ENCODE data around the gene ARHGAP29. TPM values are rescaled to one million over a fixed set of nuclear protein-coding genes. Genes with fewer than 3 reads are reported as not detected.

ARHGAP29 gene
- total and polyA plus RNA-seq, 2 of the 8 experiments (the other 6 are each of a cell fraction or from before 2014, with no cell fraction given) = 0.57 to 3.2 TPM

DNA sequence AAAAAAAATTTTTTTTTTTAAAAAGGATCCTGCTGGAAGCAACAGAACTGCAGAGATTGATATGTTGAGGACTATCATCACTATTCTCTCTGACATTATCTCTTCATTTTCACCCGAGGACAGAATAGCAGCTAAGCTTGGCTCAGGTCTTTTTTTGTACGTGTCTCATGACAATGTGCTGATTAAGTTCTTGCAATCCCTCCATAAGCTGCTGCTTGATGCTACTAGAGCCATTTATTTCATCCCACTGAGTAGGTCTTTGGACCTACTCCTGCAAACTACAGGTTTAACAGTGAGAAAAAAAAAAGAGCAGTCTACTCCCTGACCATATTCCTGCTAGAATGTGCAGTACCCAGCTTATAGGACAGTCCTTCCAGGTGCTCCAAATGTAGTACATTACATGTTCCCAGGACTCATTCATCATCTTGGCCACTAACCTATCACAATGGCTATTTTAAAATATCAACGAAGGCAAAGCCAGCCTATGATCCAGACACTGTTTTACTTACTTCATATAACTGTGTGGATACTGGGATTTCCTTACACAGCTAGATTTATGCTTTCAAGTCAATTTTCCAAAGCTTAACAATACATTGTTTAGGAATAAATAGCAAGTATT, 54.1 kb downstream of the ARHGAP29 start:
- H2BK5ac ChIP-seq (ENCODE audit: low read depth, low read length) = no peak overlapping the region
- H3K4ac ChIP-seq (replicated peaks; ENCODE audit: insufficient read length, low read depth, low read length) = no peak overlapping the region
- H3K79me1 ChIP-seq (ENCODE audit: low read depth, low read length) = no peaks in the 10 kb centered on the region
- H3K23ac ChIP-seq (ENCODE audit: insufficient read length) = no peak overlapping the region
- H2AK5ac ChIP-seq (ENCODE audit: low read depth, low read length) = no peak overlapping the region
- H3K36me3 ChIP-seq (ENCODE audit: control insufficient read depth in 2 of 4, insufficient read depth in 4 of 4, low read length in 3 of 4) = no peaks in the 10 kb centered on the region
- H4K5ac ChIP-seq (ENCODE audit: insufficient read length, low read depth, low read length) = no peak overlapping the region
- ChIA-PET POLR2A (ENCODE audit: partially characterized antibody) (interaction anchor here (0.9 kb wide), 1 partner anchor 8 kb away, joined by 3 read pairs; no protein-coding TSS in a partner anchor), CTCF (ENCODE audit: partially characterized antibody) (interaction anchor here (0.6 to 1.1 kb wide), 2 partner anchors 146 to 148 kb away, joined by 3 to 4 read pairs; no protein-coding TSS in a partner anchor)
- H3K79me2 ChIP-seq (ENCODE audit: control insufficient read depth in 1 of 2, insufficient read depth in 2 of 2, low read length in 2 of 2) = no peaks in the 10 kb centered on the region
- WGBS, 2 experiments (ENCODE audit: extremely low coverage in 1 of 2, insufficient coverage in 1 of 2, insufficient read length in 1 of 2, insufficient replicate concordance in 2 of 2, low coverage in 1 of 2, low lambda C conversion rate in 2 of 2, missing lambda C conversion rate in 1 of 2) = 86% methylated on average over 3 of the region's 3 CpGs; no CpG with 5 or more reads in 1 of the 2 experiments
- no peak overlapping the region for H3K4me3 ChIP-seq (ENCODE audit: extremely low read depth in 1 of 4, insufficient read depth in 2 of 4, low read depth in 3 of 4, low read length in 4 of 4)
- H3K23me2 ChIP-seq (ENCODE audit: low read depth, low read length) = no peaks in the 10 kb centered on the region
- H3K4me1 ChIP-seq (replicated peaks in 1 of 4; ENCODE audit: control insufficient read depth in 3 of 4, insufficient read depth in 4 of 4, low read length in 3 of 4) = no peaks in the 10 kb centered on the region
- H2AFZ ChIP-seq (ENCODE audit: low read length) = no peak overlapping the region
- H3K27ac ChIP-seq (ENCODE audit: low read depth, low read length) = no peak overlapping the region
- TF ChIP-seq HDAC6 (IDR thresholded peaks at IDR 0.05; ENCODE audit: low read depth, low read length) = no peak
- H3K27me3 ChIP-seq (replicated peaks in 1 of 4; ENCODE audit: control insufficient read depth in 3 of 4, extremely low read depth in 1 of 4, insufficient read depth in 3 of 4, low read length in 3 of 4) = no peaks in the 10 kb centered on the region
- H3K9me3 ChIP-seq (ENCODE audit: insufficient read depth in 2 of 2, low read depth in 1 of 2, low read length in 1 of 2) = no peaks in the 10 kb centered on the region
- no peak overlapping the region for H3K18ac ChIP-seq (ENCODE audit: extremely low read depth, low read length)
- no peak overlapping the region for H3K9ac ChIP-seq (replicated peaks in 1 of 4; ENCODE audit: extremely low read depth in 1 of 4, low read depth in 3 of 4, low read length in 3 of 4)
- no peak overlapping the region for H4K91ac ChIP-seq (replicated peaks; ENCODE audit: insufficient read length, low read length)
- no peak overlapping the region for H3K4me2 ChIP-seq (ENCODE audit: insufficient read depth in 1 of 2, low read depth in 2 of 2, low read length in 2 of 2)
- no peak overlapping the region for H2BK12ac ChIP-seq (ENCODE audit: low read depth, low read length)
- no peak overlapping the region for H2BK15ac ChIP-seq (ENCODE audit: low read length)
- no peak overlapping the region for H4K8ac ChIP-seq (ENCODE audit: extremely low read depth, insufficient read depth, low read length)
- H2BK120ac ChIP-seq (replicated peaks; ENCODE audit: low read depth, low read length) = no peak overlapping the region
- no peaks in the 10 kb centered on the region for H4K20me1 ChIP-seq (replicated peaks in 1 of 2; ENCODE audit: control insufficient read depth in 1 of 2, insufficient read depth in 2 of 2, low read length in 2 of 2)
- H3K56ac ChIP-seq (replicated peaks; ENCODE audit: insufficient read length, low read depth, low read length) = no peak overlapping the region
- H3K14ac ChIP-seq (ENCODE audit: insufficient read length) = no peak overlapping the region
- H2BK20ac ChIP-seq (ENCODE audit: low read length) = no peak overlapping the region
- FAIRE-seq (no peak), DNase-seq (ENCODE audit: low read depth in 1 of 2, low spot score in 2 of 2) (no peak)
